ENCODE results near the gene SPEM2. TPM values are rescaled to one million over a fixed set of nuclear protein-coding genes. Genes with fewer than 3 reads are reported as not detected.

Gene SPEM2
- total and polyA plus RNA-seq, 2 of the 8 experiments (the other 6 are each of a cell fraction or from before 2014, with no cell fraction given) = 0.03 TPM; not detected in 1

- Histone ChIP-seq H3K27ac (ENCODE audit: low read depth, low read length) (no peak overlapping the region), H3K23ac (ENCODE audit: insufficient read length) (no peak overlapping the region), H4K20me1 (replicated peaks in 1 of 2; ENCODE audit: control insufficient read depth in 1 of 2, insufficient read depth in 2 of 2, low read length in 2 of 2) (peaks cover 0 to 1% of the 10 kb centered on the region in 2 experiments), H2BK5ac (ENCODE audit: low read depth, low read length) (no peak overlapping the region), H3K4ac (replicated peaks; ENCODE audit: insufficient read length, low read depth, low read length) (no peak overlapping the region), H3K14ac (ENCODE audit: insufficient read length) (no peak overlapping the region), H4K5ac (ENCODE audit: insufficient read length, low read depth, low read length) (no peak overlapping the region), H3K27me3 (replicated peaks in 1 of 4; ENCODE audit: control insufficient read depth in 3 of 4, extremely low read depth in 1 of 4, insufficient read depth in 3 of 4, low read length in 3 of 4) (no peaks in the 10 kb centered on the region), H3K9me3 (ENCODE audit: insufficient read depth in 2 of 2, low read depth in 1 of 2, low read length in 1 of 2) (no peaks in the 10 kb centered on the region), H3K4me2 (ENCODE audit: insufficient read depth in 1 of 2, low read depth in 2 of 2, low read length in 2 of 2) (no peak overlapping the region), H3K79me1 (ENCODE audit: low read depth, low read length) (peaks cover 2% of the 10 kb centered on the region; the same call in 1 of the 2 replicates), H3K36me3 (ENCODE audit: control insufficient read depth in 2 of 4, insufficient read depth in 4 of 4, low read length in 3 of 4) (peaks cover 0 to 3% (median under 1%) of the 10 kb centered on the region in 4 experiments; a peak in 3 of 8 replicates), H2AK5ac (ENCODE audit: low read depth, low read length) (no peak overlapping the region), H3K18ac (ENCODE audit: extremely low read depth, low read length) (no peak overlapping the region), H3K23me2 (ENCODE audit: low read depth, low read length) (no peaks in the 10 kb centered on the region), H2AFZ (ENCODE audit: low read length) (no peak overlapping the region), H3K79me2 (ENCODE audit: control insufficient read depth in 1 of 2, insufficient read depth in 2 of 2, low read length in 2 of 2) (no peaks in the 10 kb centered on the region), H2BK12ac (ENCODE audit: low read depth, low read length) (no peak overlapping the region), H3K9ac (replicated peaks in 1 of 4; ENCODE audit: extremely low read depth in 1 of 4, low read depth in 3 of 4, low read length in 3 of 4) (no peak overlapping the region), H3K4me3 (ENCODE audit: extremely low read depth in 1 of 4, insufficient read depth in 2 of 4, low read depth in 3 of 4, low read length in 4 of 4) (no peak overlapping the region), H2BK20ac (ENCODE audit: low read length) (no peak overlapping the region), H4K91ac (replicated peaks; ENCODE audit: insufficient read length, low read length) (no peak overlapping the region), H3K56ac (replicated peaks; ENCODE audit: insufficient read length, low read depth, low read length) (no peak overlapping the region), H4K8ac (ENCODE audit: extremely low read depth, insufficient read depth, low read length) (peak overlapping the region; percentile 57; the same call in 1 of the 2 replicates), H3K4me1 (replicated peaks in 1 of 4; ENCODE audit: control insufficient read depth in 3 of 4, insufficient read depth in 4 of 4, low read length in 3 of 4) (peaks cover 2 to 9% (median 7%) of the 10 kb centered on the region in 4 experiments), H2BK15ac (ENCODE audit: low read length) (no peak overlapping the region), H2BK120ac (replicated peaks; ENCODE audit: low read depth, low read length) (no peak overlapping the region)
- 96% methylated on average over 23 of the region's 33 CpGs; no CpG with 5 or more reads in 1 of the 2 experiments for WGBS, 2 experiments (ENCODE audit: extremely low coverage in 1 of 2, insufficient coverage in 1 of 2, insufficient read length in 1 of 2, insufficient replicate concordance in 2 of 2, low coverage in 1 of 2, low lambda C conversion rate in 2 of 2, missing lambda C conversion rate in 1 of 2)
- DNase-seq (ENCODE audit: low read depth in 1 of 2, low spot score in 2 of 2) = no peak
- CTCF ChIA-PET (ENCODE audit: partially characterized antibody) = interaction anchor here (1.0 to 1.5 kb wide), 5 partner anchors 10 to 93 kb away, joined by 3 to 8 read pairs (median 3); partner anchors contain the start of gene TNFSF13
- FAIRE-seq = no peak
- POLR2A ChIA-PET (ENCODE audit: partially characterized antibody) = interaction anchor here (0.9 to 13.8 kb wide), 4 partner anchors 16 to 62 kb away, joined by 3 to 200 read pairs (median 4); partner anchors contain the start of genes POLR2A, SLC35G6, TMEM102 and TMEM256
- TF ChIP-seq SP1 (IDR thresholded peaks at IDR 0.05; ENCODE audit: low read depth, low read length) = no peak
- TF ChIP-seq SIX5 (IDR thresholded peaks at IDR 0.05; ENCODE audit: low read depth, low read length) = no peak
- TF ChIP-seq RNF2 (IDR thresholded peaks at IDR 0.05; ENCODE audit: borderline replicate concordance, low read depth, low read length, missing control alignments, poor library complexity, severe bottlenecking) = no peak
- TF ChIP-seq, protein P1, sequence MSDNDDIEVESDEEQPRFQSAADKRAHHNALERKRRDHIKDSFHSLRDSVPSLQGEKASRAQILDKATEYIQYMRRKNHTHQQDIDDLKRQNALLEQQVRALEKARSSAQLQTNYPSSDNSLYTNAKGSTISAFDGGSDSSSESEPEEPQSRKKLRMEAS (IDR thresholded peaks at IDR 0.05) = no peak
- no peak for TF ChIP-seq SAP30 (IDR thresholded peaks at IDR 0.05; ENCODE audit: insufficient read depth, insufficient replicate concordance, low read length)
- TF ChIP-seq CHD2 (IDR thresholded peaks at IDR 0.05; ENCODE audit: low read length) = no peak
- TF ChIP-seq SIN3A (conservative IDR thresholded peaks at IDR 0.05 in 1 of 2, IDR thresholded peaks at IDR 0.05 in 1 of 2; ENCODE audit: low read depth in 1 of 2, low read length in 2 of 2) = no peak
- TF ChIP-seq, protein P2, sequence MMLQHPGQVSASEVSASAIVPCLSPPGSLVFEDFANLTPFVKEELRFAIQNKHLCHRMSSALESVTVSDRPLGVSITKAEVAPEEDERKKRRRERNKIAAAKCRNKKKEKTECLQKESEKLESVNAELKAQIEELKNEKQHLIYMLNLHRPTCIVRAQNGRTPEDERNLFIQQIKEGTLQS (IDR thresholded peaks at IDR 0.05; ENCODE audit: insufficient read depth, low read depth, low read length) = no peak
- TF ChIP-seq CBX5 (IDR thresholded peaks at IDR 0.05; ENCODE audit: low read depth, low read length) = no peak
- no peak for TF ChIP-seq HDAC6 (IDR thresholded peaks at IDR 0.05; ENCODE audit: low read depth, low read length)
- TF ChIP-seq KDM1A (IDR thresholded peaks at IDR 0.05; ENCODE audit: borderline replicate concordance, low read length) = no peak
These were observed 40.3 kb downstream of the SPEM2 start for GRCh38 chr17:7465597-7466275.

All from H1 (cell line).